GM12892 (cell line): ENCODE data around the gene CHST3.
A peak's percentile ranks its signal among the peaks of the same experiment; 100 is the strongest.
"Not testable (repeated sequence)": the region's sequence is repeated elsewhere in the genome, so short reads cannot be mapped to it uniquely, and the experiment has no call there.

Experiments
- DNase-seq: peaks from one replicate; pipeline ENCODE4 v3.0.0; 2011; ENCODE audit not compliant: insufficient read length
- FAIRE-seq: peaks from 2 replicates; lab custom pipeline; 2011; peaks lifted over from hg19 to GRCh38; lab: Jason Lieb, UNC
- POLR2A ChIP-seq: IDR thresholded peaks from 2 replicates; pipeline ENCODE4 v1.6.1; 2011; ENCODE audit warnings: low read depth, low read length, control low read depth
- POLR2AphosphoS5 ChIP-seq: IDR thresholded peaks from 2 replicates; pipeline ENCODE4 v1.6.1; 2011; ENCODE audit warnings: low read depth, low read length, control low read depth
- TAF1 ChIP-seq: IDR thresholded peaks from 2 replicates; pipeline ENCODE4 v1.6.1; 2011; ENCODE audit warnings: low read depth, mild to moderate bottlenecking, control low read depth, low read length, borderline replicate concordance

The CHST3 gene

DNA sequence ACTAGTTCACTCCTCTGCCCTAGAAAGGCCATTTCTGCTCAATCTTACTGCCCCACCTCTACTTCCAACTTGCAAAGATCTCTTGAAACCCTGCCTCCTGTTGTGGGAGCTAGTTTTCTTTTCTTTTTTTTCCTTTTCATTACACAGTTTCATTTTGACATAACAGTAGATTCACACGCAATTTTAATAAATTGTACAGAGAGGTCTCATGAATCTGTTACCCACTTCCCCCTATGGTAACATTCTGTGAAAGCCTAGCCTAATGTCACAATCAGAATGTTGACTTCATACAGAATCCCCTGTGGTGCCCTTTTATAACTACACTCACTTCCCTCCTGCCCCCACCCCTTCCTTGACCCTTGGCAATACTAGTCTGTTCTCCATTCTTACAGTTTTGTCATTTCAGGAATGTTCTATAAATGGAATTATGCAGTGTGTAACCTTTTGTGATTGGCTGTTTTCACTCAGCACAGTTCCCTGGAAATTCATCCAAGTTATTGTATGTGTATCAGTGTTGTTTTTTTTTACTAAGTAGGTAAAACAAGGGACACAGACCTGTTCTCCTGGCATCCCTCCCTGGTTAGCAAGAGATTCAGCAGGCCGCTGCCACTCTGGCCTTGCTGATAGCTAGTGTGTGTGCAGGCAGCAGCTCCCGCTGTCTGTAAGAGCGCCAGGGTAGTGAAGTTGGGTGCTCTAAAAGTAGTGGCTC lies 21.5 kb downstream of the CHST3 start:
- FAIRE-seq: peak; percentile 36
- no peak for DNase-seq
- TF ChIP-seq POLR2A: no peak
- no peak for TF ChIP-seq POLR2AphosphoS5
- TF ChIP-seq TAF1: no peak

DNA sequence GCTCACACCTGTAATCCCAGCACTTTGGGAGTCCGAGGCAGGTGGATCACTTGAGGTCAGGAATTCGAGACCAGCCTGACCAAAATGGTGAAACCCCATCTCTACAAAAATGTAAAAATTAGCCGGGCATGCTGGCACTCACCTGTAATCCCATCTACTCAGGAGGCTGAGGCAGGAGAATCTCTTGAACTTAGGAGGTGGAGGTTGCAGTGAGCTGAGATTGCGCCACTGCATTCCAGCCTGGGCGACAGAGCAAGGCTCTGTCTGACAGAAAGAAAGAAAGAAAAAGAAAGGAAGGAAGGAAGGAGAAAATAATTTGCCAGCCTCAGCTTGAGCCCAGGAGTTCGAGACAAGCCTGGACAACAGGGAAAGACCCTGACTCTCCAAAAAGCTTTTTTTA lies 24.7 kb downstream of the CHST3 start:
- not testable (repeated sequence) for DNase-seq, FAIRE-seq

DNA sequence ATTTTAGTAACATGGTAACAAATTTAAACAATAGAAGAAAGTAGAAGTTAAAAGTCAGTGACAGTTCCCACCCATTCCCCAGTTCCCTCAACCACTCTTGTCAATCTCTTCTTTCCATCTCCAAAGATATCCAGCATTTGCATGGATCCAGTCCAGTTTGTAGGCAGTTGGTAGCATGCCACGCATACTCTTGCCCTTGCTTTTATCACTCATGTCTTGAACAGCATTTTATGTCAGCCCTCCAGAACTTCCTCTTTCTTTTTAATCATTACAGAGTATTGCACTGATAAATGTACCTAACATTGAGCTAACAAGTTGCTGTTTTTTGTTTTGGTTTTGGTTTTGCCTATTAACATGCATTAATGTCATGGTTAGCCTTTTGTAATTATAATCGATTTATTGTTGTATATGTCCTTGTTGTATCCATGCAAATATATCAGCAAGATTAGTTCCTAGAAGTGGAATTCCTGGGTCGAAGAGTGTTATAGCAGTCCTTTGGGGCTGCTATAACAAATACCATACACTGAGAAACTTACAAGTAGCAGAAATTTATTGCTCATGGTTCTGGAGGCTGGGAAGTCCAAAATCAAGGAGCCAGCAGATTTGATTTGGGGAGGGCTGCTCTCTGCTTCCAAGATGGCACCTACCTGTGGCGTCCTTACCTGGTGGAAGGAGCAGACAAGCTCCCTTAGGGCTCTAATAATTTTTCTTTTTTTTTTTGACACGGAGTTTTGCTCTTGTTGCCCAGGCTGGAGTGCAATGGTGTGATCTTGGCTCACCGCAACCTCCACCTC lies 25.7 kb downstream of the CHST3 start:
- TF ChIP-seq TAF1 (no peak), POLR2A (no peak), POLR2AphosphoS5 (no peak)
- FAIRE-seq (no peak), DNase-seq (no peak)

DNA sequence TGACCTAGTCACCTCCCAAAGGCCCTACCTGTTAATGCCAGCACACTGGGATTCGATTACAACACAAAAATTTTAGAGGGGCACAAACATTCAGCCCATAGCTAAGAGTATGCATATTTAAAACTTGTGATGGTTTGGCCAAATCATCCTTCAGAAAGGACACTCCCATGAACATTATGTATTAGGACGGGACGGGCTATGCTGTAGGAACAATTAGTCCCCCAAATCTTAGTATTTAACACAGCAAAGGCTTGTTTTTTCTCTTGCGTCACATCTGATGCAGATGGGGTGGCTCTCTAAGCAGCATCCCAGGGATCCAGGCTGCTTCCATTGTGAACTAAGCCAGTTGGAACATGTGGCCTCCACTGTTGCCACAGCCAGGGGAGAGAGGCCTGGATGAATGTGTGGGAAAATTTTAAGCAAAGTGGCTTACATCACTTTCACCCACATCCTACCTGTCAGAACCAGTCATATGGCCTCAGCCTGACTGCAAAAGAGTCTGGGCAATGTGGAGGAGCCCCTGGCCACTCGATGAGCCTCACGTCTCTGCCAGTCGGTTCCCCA lies 26.6 kb downstream of the CHST3 start:
- FAIRE-seq (no peak), DNase-seq (no peak)
- TF ChIP-seq POLR2AphosphoS5: no peak
- TF ChIP-seq TAF1: no peak
- no peak for TF ChIP-seq POLR2A

DNA sequence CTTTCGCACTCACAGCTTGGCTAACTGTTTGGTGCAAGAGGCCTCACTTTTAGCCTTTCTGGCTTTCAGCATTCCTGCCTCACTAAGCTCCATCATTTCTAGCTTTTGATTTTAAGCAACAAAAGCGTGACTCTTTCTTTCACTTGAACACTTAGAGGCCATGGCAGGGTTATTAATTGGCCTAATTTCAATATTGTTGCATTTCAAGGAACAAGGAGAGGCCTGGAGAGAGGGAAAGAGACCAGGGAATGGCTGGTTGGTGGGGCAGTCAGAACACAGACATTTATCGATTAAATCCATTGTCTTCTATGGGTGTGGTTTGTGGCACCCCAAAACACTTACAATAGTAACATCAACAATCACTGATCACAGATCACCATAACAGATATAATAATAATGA lies 31.3 kb downstream of the CHST3 start:
- DNase-seq (no peak), FAIRE-seq (no peak)
- TF ChIP-seq TAF1 (no peak), POLR2A (no peak), POLR2AphosphoS5 (no peak)

DNA sequence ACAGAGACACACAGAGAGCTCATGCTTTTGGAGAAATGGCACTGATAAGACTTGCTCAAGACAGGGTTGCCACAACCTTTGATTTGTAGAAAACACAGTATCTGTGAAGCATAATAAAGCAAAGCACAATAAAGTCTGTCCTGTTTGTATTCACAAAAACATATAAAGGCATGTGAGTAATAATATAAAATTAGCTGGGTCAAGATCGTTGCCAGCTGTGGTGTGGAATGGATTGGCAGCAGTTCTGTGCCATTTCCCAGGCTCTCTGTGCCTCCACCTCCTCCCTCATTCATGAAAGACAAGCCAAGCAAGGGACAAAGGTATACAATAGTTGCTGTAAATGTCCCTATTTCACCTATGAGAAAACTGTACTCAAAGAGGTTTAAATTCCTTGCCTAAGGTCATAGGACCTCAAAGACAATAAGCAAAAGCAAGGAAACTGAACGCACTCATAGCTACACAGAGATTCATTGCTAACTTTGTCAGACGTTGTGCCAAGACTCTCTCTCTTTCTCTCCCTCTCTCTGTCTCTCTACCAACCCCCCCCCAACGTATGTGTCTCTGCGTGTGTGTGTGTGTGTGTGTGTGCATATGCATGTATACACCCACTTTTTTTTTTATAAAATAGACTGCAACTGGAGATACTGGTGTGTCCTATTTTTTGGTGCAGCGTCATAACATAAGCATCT lies 31.8 kb downstream of the CHST3 start:
- DNase-seq: no peak
- no peak for FAIRE-seq

DNA sequence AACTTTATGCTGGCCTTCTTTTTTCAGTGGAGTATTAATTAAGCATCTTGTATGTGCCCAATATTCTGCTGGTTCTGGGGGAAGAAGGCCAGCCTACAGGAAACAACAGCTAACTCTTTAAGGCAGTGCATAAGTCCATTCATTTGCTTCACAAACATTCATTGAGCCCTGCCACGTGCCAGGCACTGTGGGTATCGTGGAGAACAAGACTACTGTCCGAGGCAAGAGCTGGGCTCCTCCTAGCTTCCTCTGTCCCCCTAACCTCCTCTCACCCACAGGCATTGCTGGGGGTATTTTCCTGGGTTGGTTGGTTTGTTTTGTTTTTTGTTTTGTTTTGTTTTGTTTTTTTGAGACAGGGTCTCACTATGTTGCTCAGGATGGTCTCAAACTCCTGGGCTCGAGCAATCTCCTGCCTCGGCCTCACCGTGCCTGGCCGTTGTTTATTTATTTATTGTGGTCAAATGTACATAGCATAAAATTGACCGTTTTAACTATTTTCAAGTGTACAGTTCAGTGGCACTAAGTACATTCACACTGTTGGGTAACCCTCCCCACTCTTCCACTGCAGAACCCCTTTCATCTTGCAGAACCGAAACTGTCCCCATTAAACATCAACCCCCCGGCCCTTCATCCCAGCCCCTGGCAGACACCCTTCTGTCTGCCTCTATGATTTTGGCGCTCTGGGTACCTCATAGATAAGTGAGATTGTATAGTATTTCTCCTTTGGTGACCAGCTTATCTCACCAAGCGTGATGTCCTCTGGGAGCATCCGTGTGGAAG lies 32.6 kb downstream of the CHST3 start:
- no peak for DNase-seq
- no peak for TF ChIP-seq TAF1
- no peak for TF ChIP-seq POLR2A
- TF ChIP-seq POLR2AphosphoS5: no peak
- no peak for FAIRE-seq

More for the DNA sequence above, 31.8 kb downstream of the CHST3 start:
- TF ChIP-seq POLR2AphosphoS5: no peak
- no peak for TF ChIP-seq POLR2A
- no peak for TF ChIP-seq TAF1

DNA sequence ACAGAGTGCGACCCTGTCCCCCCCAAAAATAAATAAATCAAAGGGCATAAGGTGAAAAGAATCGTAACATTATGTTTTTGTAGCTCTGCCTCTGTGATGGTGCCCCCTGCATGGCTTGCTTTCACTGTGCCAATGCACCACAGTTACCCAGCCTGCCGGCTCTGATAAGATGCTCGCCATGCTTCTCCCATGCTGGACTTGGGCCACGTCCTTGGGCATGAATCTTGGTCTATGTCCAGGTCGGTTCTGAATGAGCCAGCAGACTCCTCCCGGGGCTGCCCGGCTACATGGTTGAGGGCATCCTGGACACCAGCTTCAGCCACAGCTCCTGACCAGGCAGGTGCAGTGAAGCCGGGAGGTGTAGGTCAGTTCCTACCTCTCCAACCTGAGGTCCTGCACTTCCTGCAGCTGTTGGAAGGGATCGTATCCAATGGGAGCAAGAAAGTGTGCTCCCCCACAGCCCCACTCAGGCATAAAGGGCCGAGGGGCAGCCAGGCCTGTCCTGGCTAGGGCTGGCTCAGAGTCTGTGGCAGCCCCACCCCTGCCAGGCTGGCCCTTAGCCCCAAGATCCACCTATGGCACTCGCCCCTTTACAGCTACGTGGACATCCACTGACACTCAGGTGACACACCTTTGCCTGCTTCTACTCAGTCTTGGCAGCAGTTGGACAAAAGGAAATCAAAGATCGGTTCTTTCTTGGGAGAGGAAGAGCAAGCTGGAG lies 34.1 kb downstream of the CHST3 start:
- TF ChIP-seq POLR2A: no peak
- no peak for TF ChIP-seq POLR2AphosphoS5
- TF ChIP-seq TAF1: no peak
- FAIRE-seq: no peak
- DNase-seq: no peak

DNA sequence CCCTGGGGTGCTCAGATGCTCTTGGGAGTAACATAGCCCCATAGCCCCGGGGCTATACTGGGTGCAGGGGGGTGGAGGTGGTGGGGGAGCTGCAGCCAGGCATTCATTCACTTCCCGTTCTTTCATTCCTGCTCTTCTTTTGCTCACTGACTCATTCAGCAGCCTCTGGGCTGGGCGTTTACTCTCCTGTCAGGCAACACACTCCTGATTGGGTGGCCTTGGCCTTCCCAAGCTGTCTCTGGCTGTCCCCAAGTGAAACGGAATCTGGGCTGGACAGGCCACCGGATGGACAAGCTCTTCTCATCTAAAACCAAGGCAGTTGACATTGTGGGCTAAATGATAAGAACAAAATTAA lies 34.6 kb downstream of the CHST3 start:
- TF ChIP-seq POLR2A (no peak), POLR2AphosphoS5 (no peak), TAF1 (no peak)
- FAIRE-seq (no peak), DNase-seq (no peak)

DNA sequence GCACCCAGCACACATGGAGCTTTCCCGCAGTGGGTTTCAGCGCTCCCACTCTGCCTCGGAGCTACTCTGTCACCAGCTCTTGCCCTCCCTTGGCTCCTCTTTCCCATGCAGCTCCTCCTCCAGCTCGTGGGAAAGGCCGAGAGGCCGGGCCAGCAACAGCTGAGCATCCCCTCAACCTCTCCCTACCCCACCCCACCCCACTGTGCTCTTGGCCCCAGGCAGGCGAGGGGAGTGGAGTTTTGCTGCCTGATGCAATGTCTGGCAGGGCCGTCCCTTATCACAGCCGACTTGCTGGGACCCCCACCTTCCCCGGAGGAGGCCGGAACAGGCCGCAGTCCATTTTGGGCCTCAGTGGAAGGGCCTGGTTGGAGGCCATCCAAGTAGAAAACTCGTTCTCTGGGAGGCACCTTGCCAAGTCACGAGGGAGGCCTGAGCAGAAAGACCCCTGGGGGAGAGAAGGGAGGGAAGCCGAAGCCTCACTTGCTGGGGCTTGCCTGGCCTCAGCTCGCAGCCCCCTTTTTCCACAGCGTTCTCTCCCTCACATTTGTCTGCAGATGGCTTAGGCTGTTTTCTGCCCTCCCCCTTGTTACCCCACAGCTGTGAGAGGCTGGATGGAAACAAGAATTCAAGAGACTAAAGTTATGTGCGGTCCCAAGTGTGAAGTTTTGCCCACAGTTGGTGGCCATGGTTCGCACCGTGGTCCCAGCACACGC lies 35.3 kb downstream of the CHST3 start:
- TF ChIP-seq TAF1: no peak
- no peak for TF ChIP-seq POLR2AphosphoS5
- TF ChIP-seq POLR2A: no peak
- no peak for FAIRE-seq
- DNase-seq: no peak
